HG02798 (cell line): Measurements from ENCODE around the gene CNRIP1.
"Not testable (repeated sequence)": the region's sequence is repeated elsewhere in the genome, so short reads cannot be mapped to it uniquely, and the experiment has no call there.

Experiments
- ATAC-seq: cut with Tn5 transposase; IDR thresholded peaks from one replicate; pipeline ENCODE4 v1.9.1; 2021; ENCODE audit warnings: mild to moderate bottlenecking; ENCODE audit not compliant: unreplicated experiment, poor library complexity

The CNRIP1 gene

GRCh38 chr2:68319398-68320117, at the start of gene CNRIP1:
CNRIP1 (minus strand) TSS chr2:68319949; CDS start chr2:68319400, 549 bp downstream.
- no peak for ATAC-seq

DNA sequence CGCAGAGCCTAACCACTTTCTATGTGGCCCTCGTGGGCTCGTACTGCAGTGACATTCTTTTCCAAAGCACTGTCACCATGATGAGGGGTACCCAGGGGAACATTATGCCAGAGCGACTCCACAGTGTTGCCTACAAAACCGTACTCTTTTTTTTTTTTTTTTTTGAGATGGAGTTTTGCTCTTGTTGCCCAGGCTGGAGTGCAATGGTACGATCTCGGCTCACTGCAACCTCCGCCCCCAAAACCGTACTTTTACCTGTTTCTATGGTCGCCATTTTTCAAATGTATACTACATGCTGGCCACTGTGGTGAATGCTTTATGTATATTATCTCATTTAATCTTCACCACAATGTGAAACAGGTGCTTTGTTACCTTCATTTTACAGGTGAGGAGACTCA, 49.6 kb upstream of the CNRIP1 start:
- no peak for ATAC-seq

DNA sequence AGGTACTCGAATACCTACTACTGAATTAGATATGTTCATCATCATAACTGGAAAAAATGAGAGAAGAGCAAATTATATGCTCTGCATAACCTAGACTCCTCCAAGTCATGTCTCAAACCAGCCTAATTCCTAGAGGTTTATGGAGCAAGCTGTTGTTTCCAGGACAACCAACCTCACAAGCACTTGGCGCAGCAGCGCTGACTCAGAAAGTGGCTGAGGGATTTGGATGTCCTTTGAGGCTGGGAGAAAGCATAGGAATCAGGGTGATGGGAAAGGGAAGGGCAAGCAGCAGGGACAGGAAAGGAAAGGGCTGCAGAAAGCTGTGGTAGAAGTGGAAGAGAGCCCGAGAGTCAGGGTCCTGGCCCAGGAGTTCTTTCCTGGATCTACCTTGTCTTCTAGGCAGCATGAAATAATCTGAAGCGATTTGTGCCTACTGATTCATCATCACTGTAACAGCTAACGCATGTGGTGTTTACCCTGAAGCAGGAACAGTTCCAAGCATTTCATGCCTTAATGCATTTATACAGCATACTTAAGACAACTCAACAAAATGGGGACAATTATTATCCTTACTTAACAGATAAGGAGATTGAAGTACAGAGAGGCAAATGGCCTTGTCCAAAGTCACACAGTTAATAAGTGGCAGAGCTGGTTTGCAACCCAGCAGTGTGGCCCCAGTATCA, 49.0 kb upstream of the CNRIP1 start:
- no peak for ATAC-seq

DNA sequence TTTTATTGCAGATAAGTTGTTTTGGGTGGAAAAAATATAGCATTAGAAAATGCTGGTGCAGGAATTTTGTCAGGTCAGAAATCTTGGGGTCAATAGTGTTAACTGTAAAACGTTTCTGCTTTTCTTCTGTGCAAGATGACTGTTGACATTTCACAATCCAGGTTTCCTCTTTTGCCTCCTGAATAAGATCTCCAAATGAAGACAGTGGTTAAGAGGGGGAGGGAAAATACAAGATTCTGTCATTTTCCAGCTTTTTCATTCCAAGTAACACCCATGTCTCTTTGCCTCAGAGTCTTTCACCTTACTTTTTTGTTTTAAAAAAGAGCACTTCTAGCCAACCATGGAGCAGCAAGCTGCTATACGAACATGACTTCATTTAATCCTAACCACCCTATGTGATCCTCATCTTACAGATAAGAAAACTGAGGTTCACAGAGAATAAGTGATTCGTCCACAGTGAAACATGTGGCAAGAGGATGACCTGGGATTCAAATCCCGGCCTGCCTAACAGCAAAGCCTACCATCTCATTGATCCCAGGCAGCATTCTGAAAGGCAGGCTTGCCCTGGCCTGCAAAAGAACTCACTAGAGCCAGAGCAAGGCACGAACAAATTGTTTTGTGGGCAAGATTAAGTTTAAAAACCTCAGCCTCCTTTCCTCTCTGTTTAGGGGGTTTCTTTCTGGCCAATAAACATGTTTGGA, 48.4 kb upstream of the CNRIP1 start:
- ATAC-seq = no peak

- ATAC-seq = peak; percentile 42
Observed at GRCh38 chr2:68366083-68366560, 46.4 kb upstream of the CNRIP1 start.

DNA sequence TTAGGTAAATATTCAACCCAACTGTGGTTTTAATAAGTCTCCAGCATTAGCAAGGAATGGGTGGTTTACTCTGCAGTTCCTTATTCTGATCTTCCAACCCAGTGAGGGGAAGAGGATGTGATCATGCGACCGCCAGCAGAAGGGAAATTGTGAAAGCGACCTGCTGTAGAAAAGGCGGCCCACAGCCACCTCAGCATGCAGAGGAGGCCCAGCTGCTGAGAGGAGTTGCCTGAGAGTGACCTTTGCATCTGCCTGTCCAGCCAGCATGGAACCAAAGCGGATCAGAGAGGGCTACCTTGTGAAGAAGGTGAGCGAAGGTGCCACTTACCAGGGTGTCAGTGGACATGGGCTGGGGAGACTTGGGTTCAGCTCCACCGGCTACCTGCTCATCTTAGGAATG, 45.3 kb upstream of the CNRIP1 start, which contains the start of gene PLEK:
PLEK (plus strand) TSS at position 196 of the 400 bp plus-strand sequence; CDS start at position 266, 70 bp downstream.
- peak; percentile 69 for ATAC-seq

DNA sequence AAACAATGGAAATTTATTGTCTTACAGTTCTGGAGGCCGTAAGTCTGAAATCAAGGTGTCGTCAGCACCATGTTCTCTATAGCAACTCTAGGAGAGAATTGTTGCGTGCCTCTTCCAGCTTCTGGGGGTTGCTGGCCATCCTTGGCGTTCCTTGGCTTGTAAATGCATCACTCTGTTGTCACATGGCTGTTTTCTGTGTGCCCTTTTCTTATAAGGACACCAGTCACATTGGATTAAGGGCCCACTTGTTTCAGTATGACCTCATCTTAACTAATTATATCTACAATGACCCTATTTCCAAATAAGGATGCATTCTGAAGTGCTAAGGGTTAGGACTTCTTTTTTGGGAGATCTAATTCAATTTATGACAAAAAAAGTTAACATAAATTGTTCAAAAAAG, 44.0 kb upstream of the CNRIP1 start:
- ATAC-seq = no peak

GRCh38 chr2:68362749-68363148, 43.0 kb upstream of the CNRIP1 start:
- ATAC-seq = no peak

- peak; percentile 57 for ATAC-seq
Observed at GRCh38 chr2:68362069-68362468, 42.3 kb upstream of the CNRIP1 start.

DNA sequence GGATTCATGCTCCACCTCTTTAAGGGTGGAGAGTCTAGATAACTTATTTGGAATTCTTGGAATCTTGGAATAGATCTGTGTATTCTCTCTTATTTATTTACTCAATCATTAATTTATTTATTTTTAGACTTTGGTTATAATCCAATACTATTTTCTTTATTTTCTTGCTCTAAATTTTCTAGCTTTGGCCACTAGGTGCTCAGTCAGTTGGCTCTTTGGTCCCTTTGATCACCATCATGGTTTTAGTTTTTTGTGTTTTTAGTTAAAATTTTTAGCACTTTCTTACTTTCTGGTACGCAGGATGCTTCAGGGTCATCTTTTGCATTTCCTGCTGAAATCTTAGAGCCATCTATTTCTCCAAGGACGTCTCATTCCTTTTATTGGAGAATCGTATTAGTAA, 40.1 kb upstream of the CNRIP1 start:
- no peak for ATAC-seq

DNA sequence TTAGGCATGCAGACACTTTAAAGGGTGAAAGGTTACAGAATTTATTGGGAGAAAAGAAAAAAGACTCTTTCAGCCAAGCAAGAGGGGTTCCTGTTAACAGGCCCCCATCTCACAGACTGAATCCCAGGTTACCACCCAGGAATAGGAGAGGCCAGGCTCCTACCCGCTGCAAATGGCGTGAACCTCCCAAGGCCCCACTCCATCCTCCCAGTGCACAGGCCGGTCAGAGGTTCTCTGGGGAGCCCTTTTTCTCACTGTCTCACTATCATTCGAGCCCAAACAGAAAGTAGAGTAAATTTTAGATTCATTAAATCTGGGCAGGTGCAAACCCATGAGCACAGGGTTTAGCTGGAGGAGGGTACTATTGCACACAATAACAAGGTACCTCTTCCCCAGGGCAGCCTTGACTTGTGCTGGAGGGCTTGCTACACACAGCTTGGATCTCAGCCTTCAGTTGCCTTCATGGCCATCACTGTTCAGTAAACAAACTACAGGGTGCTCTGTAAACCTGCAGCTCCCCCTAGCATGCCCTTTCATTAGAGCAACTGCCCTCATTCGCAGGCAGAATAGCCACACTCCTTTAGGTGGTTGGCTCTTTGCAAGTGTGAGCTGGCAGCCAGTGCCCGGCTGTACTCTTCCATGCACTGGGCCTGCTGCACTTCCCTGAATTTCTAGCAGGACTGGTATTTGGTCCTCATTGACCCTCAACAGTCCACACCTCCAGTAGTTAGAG, 38.0 kb upstream of the CNRIP1 start:
- ATAC-seq = peak; percentile 70

GRCh38 chr2:68356599-68357239, 37.0 kb upstream of the CNRIP1 start:
- no peak for ATAC-seq

GRCh38 chr2:68352651-68353391, 33.1 kb upstream of the CNRIP1 start:
- ATAC-seq = no peak

GRCh38 chr2:68351997-68352396, 32.2 kb upstream of the CNRIP1 start:
- no peak for ATAC-seq

DNA sequence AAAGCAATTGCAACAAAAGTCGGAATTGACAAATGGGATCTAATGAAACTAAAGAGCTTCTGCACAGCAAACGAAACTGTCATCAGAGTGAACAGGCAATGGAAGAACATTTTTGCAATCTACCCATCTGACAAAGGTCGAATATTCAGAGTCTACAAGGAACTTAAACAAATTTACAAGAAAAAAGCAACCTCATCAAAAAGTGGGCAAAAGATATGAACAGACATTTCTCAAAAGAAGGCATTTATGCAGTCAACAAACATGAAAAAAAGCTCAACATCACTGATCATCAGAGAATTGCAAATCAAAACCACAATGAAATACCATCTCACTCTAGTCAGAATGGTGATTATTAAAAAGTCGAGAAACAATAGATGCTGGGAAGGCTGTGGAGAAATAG, 29.3 kb upstream of the CNRIP1 start:
- not testable (repeated sequence) for ATAC-seq

- no peak for ATAC-seq
Observed at GRCh38 chr2:68345129-68345875, 25.6 kb upstream of the CNRIP1 start.

DNA sequence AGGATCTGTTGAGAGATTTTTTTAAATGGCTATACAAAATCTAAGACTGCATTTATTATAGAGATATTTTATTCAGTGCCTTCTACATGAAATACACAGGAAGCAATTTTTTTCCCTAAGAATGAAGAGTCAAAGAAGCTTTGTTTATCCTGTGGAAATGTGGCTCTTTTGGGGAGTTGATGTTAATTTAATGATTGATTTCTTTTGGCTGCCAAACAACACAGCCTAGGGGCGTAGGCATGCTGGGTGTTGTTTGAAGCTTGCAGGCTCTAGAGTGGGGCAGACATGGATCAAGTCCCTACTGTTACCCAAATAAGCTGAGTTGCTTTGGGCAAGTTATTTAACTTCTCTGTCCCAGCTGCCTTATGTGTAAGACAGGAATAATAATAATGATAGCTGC, 24.3 kb upstream of the CNRIP1 start:
- no peak for ATAC-seq

GRCh38 chr2:68342470-68342869, 22.7 kb upstream of the CNRIP1 start:
- no peak for ATAC-seq

- no peak for ATAC-seq
Observed at GRCh38 chr2:68341583-68341982, 21.8 kb upstream of the CNRIP1 start.
